Fibroblast of pulmonary artery (primary cell): ENCODE data around the gene MORF4L1.
"Not testable (repeated sequence)": the region's sequence is repeated elsewhere in the genome, so short reads cannot be mapped to it uniquely, and the experiment has no call there.

ENCODE experiments used
- DNase-seq: peaks from one replicate; pipeline ENCODE4 v3.0.0-alpha.2; 2010; ENCODE audit warnings: low read depth
- H3K4me3 ChIP-seq: replicated peaks from 2 replicates; pipeline ENCODE4 v1.5.1; 2011; ENCODE audit warnings: low read depth, mild to moderate bottlenecking, control low read depth, low read length, moderate library complexity
- CTCF ChIP-seq: IDR thresholded peaks from 2 replicates; pipeline ENCODE4 v1.5.1; 2011; ENCODE audit warnings: mild to moderate bottlenecking, control low read depth, low read length, inconsistent platforms; ENCODE audit errors: missing control alignments

The MORF4L1 gene

GRCh38 chr15:78895471-78895870 lies 22.8 kb downstream of the MORF4L1 start:
- TF ChIP-seq CTCF: no peak
- DNase-seq: no peak
- H3K4me3 ChIP-seq: no peak overlapping the region

- TF ChIP-seq CTCF: no peak
Observed at GRCh38 chr15:78898540-78898939, 25.9 kb downstream of the MORF4L1 start.

GRCh38 chr15:78900819-78901533 lies 28.3 kb downstream of the MORF4L1 start:
- not testable (repeated sequence) for H3K4me3 ChIP-seq, DNase-seq

More at GRCh38 chr15:78898540-78898939, 25.9 kb downstream of the MORF4L1 start:
- DNase-seq: no peak
- no peak overlapping the region for H3K4me3 ChIP-seq

GRCh38 chr15:78902281-78903032 lies 29.8 kb downstream of the MORF4L1 start:
- peak; percentile 59 for DNase-seq
- not testable (repeated sequence) for H3K4me3 ChIP-seq

- no peak for DNase-seq
- TF ChIP-seq CTCF: no peak
- H3K4me3 ChIP-seq: no peak overlapping the region
Observed at GRCh38 chr15:78904599-78905358, 32.1 kb downstream of the MORF4L1 start.

- TF ChIP-seq CTCF: no peak
- H3K4me3 ChIP-seq: no peak overlapping the region
- peak; percentile 82 for DNase-seq
Observed at GRCh38 chr15:78906316-78906620, 33.6 kb downstream of the MORF4L1 start.

- TF ChIP-seq CTCF: peak; percentile 31
- no peak overlapping the region for H3K4me3 ChIP-seq
- DNase-seq: no peak
Observed at GRCh38 chr15:78907577-78907976, 34.9 kb downstream of the MORF4L1 start.
